Measurements from ENCODE around the gene FTO.

Gene FTO

GRCh38 chr16:53998966-53999522 lies 295.1 kb downstream of the FTO start:
- no peak overlapping the region for H2AFZ ChIP-seq (ENCODE audit: low read depth, low read length, severe bottlenecking)
- no peak for TF ChIP-seq CTCF (IDR thresholded peaks at IDR 0.05; ENCODE audit: insufficient read depth, low read length, poor library complexity, severe bottlenecking)
- no peak for TF ChIP-seq EZH2phosphoT487 (conservative IDR thresholded peaks at IDR 0.05; ENCODE audit: low read length)
- no peaks in the 10 kb centered on the region for H4K20me1 ChIP-seq (ENCODE audit: low read depth, low read length)
- no peaks in the 10 kb centered on the region for H3K9me2 ChIP-seq (replicated peaks; ENCODE audit: insufficient read depth, low read length)
- H3K27me3 ChIP-seq (ENCODE audit: low read length), result no peaks in the 10 kb centered on the region
- H3K9me3 ChIP-seq (ENCODE audit: insufficient read depth, low read length), result no peaks in the 10 kb centered on the region
- no peaks in the 10 kb centered on the region for H3K79me2 ChIP-seq (ENCODE audit: insufficient read depth, low read length)
- H3K36me3 ChIP-seq (ENCODE audit: low read length), result no peaks in the 10 kb centered on the region
- H3K4me3 ChIP-seq (ENCODE audit: insufficient read depth, low read length, poor library complexity, severe bottlenecking), result no peak overlapping the region
- H3K9ac ChIP-seq (ENCODE audit: low read length), result no peak overlapping the region
- no peaks in the 10 kb centered on the region for H3F3A ChIP-seq (ENCODE audit: insufficient read depth)
- H3K4me2 ChIP-seq (ENCODE audit: low read depth, low read length, poor library complexity, severe bottlenecking), result no peak overlapping the region
- no peak overlapping the region for H3K27ac ChIP-seq (ENCODE audit: low read depth, low read length)

GRCh38 chr16:53999841-54000240 lies 295.9 kb downstream of the FTO start:
- no peaks in the 10 kb centered on the region for H4K20me1 ChIP-seq (ENCODE audit: low read depth, low read length)
- H3K9me3 ChIP-seq (ENCODE audit: insufficient read depth, low read length), result no peaks in the 10 kb centered on the region
- H3K27me3 ChIP-seq (ENCODE audit: low read length), result no peaks in the 10 kb centered on the region
- H3K4me2 ChIP-seq (ENCODE audit: low read depth, low read length, poor library complexity, severe bottlenecking), result no peak overlapping the region
- no peaks in the 10 kb centered on the region for H3K9me2 ChIP-seq (replicated peaks; ENCODE audit: insufficient read depth, low read length)
- no peak for TF ChIP-seq EZH2phosphoT487 (conservative IDR thresholded peaks at IDR 0.05; ENCODE audit: low read length)
- TF ChIP-seq CTCF (IDR thresholded peaks at IDR 0.05; ENCODE audit: insufficient read depth, low read length, poor library complexity, severe bottlenecking), result no peak
- no peaks in the 10 kb centered on the region for H3K36me3 ChIP-seq (ENCODE audit: low read length)
- H3K79me2 ChIP-seq (ENCODE audit: insufficient read depth, low read length), result no peaks in the 10 kb centered on the region
- no peak overlapping the region for H2AFZ ChIP-seq (ENCODE audit: low read depth, low read length, severe bottlenecking)
- no peak overlapping the region for H3K9ac ChIP-seq (ENCODE audit: low read length)
- no peaks in the 10 kb centered on the region for H3F3A ChIP-seq (ENCODE audit: insufficient read depth)
- no peak overlapping the region for H3K4me3 ChIP-seq (ENCODE audit: insufficient read depth, low read length, poor library complexity, severe bottlenecking)
- H3K27ac ChIP-seq (ENCODE audit: low read depth, low read length), result no peak overlapping the region

- H4K20me1 ChIP-seq (ENCODE audit: low read depth, low read length), result no peaks in the 10 kb centered on the region
- H3K27ac ChIP-seq (ENCODE audit: low read depth, low read length), result no peak overlapping the region
- no peaks in the 10 kb centered on the region for H3K79me2 ChIP-seq (ENCODE audit: insufficient read depth, low read length)
- TF ChIP-seq EZH2phosphoT487 (conservative IDR thresholded peaks at IDR 0.05; ENCODE audit: low read length), result no peak
- TF ChIP-seq CTCF (IDR thresholded peaks at IDR 0.05; ENCODE audit: insufficient read depth, low read length, poor library complexity, severe bottlenecking), result no peak
- H3K4me3 ChIP-seq (ENCODE audit: insufficient read depth, low read length, poor library complexity, severe bottlenecking), result no peak overlapping the region
- no peaks in the 10 kb centered on the region for H3F3A ChIP-seq (ENCODE audit: insufficient read depth)
- no peak overlapping the region for H3K4me2 ChIP-seq (ENCODE audit: low read depth, low read length, poor library complexity, severe bottlenecking)
- H3K9ac ChIP-seq (ENCODE audit: low read length), result no peak overlapping the region
- H2AFZ ChIP-seq (ENCODE audit: low read depth, low read length, severe bottlenecking), result no peak overlapping the region
- no peaks in the 10 kb centered on the region for H3K27me3 ChIP-seq (ENCODE audit: low read length)
- H3K9me3 ChIP-seq (ENCODE audit: insufficient read depth, low read length), result no peaks in the 10 kb centered on the region
- H3K9me2 ChIP-seq (replicated peaks; ENCODE audit: insufficient read depth, low read length), result no peaks in the 10 kb centered on the region
- no peaks in the 10 kb centered on the region for H3K36me3 ChIP-seq (ENCODE audit: low read length)
Measured at GRCh38 chr16:54000361-54000760, 296.4 kb downstream of the FTO start.
